Measurements from ENCODE around the gene BMP2K. TPM values are rescaled to one million over a fixed set of nuclear protein-coding genes. Genes with fewer than 3 reads are reported as not detected.
"Not testable (repeated sequence)": the region's sequence is repeated elsewhere in the genome, so short reads cannot be mapped to it uniquely, and the experiment has no call there.

BMP2K gene
- total and polyA plus RNA-seq, 7 donors = 13.2 to 37.9 (median 30.0) TPM

- no peak overlapping the region for H3K27ac ChIP-seq
- TF ChIP-seq POLR2A (IDR thresholded peaks at IDR 0.05) = no peak
- no peak for TF ChIP-seq POLR2AphosphoS5 (IDR thresholded peaks at IDR 0.05)
- TF ChIP-seq CTCF (IDR thresholded peaks at IDR 0.05) = no peak
- no peak for TF ChIP-seq EP300 (IDR thresholded peaks at IDR 0.05)
- intact Hi-C loops (cut with DNase I) = no loop called here
- H3K36me3 ChIP-seq = no peaks in the 10 kb centered on the region
- no peaks in the 10 kb centered on the region for H3K4me1 ChIP-seq
- H3K27me3 ChIP-seq = no peaks in the 10 kb centered on the region
- WGBS, 2 donors = 22 to 61% methylated on average over 2 of the region's 2 CpGs
- H3K4me3 ChIP-seq = no peak overlapping the region
- no peak for DNase-seq
- no peaks in the 10 kb centered on the region for H3K9me3 ChIP-seq
Observed at GRCh38 chr4:78901882-78902281, 125.7 kb downstream of the BMP2K start.

GRCh38 chr4:78902298-78902697 is 126.1 kb downstream of the BMP2K start:
- no peak for DNase-seq
- H3K27ac ChIP-seq = no peak overlapping the region
- intact Hi-C loops (cut with DNase I) = no loop called here
- no peak for TF ChIP-seq POLR2A (IDR thresholded peaks at IDR 0.05)
- no peak for TF ChIP-seq POLR2AphosphoS5 (IDR thresholded peaks at IDR 0.05)
- no peak for TF ChIP-seq CTCF (IDR thresholded peaks at IDR 0.05)
- TF ChIP-seq EP300 (IDR thresholded peaks at IDR 0.05) = no peak
- no peaks in the 10 kb centered on the region for H3K9me3 ChIP-seq
- H3K4me3 ChIP-seq = no peak overlapping the region
- 22 to 76% methylated on average over 1 of the region's 1 CpG for whole genome bisulfite sequencing, 2 donors
- no peaks in the 10 kb centered on the region for H3K4me1 ChIP-seq
- no peaks in the 10 kb centered on the region for H3K36me3 ChIP-seq
- H3K27me3 ChIP-seq = no peaks in the 10 kb centered on the region

- no peaks in the 10 kb centered on the region for H3K36me3 ChIP-seq
- H3K27ac ChIP-seq = no peak overlapping the region
- intact Hi-C loops (cut with DNase I) = no loop called here
- 78 to 90% methylated on average over 1 of the region's 1 CpG for WGBS, 2 donors
- DNase-seq = no peak
- TF ChIP-seq CTCF (IDR thresholded peaks at IDR 0.05) = no peak
- no peak for TF ChIP-seq EP300 (IDR thresholded peaks at IDR 0.05)
- no peak for TF ChIP-seq POLR2A (IDR thresholded peaks at IDR 0.05)
- H3K9me3 ChIP-seq = no peaks in the 10 kb centered on the region
- H3K27me3 ChIP-seq = no peaks in the 10 kb centered on the region
- no peak overlapping the region for H3K4me3 ChIP-seq
- no peaks in the 10 kb centered on the region for H3K4me1 ChIP-seq
Observed at GRCh38 chr4:78904143-78904542, 128.0 kb downstream of the BMP2K start.

- Histone ChIP-seq H3K4me1 (no peaks in the 10 kb centered on the region), H3K27ac (no peak overlapping the region), H3K9me3 (no peaks in the 10 kb centered on the region), H3K27me3 (no peaks in the 10 kb centered on the region), H3K36me3 (peaks cover 0 to 17% (median 7%) of the 10 kb centered on the region in 4 donors), H3K4me3 (no peak overlapping the region)
- intact Hi-C loops (cut with DNase I) = no loop called here
- WGBS, 2 donors = 96 to 99% methylated on average over 6 of the region's 6 CpGs
- no peak for DNase-seq
- TF ChIP-seq POLR2A (IDR thresholded peaks at IDR 0.05) (no peak), CTCF (IDR thresholded peaks at IDR 0.05) (no peak), POLR2AphosphoS5 (IDR thresholded peaks at IDR 0.05) (no peak), EP300 (IDR thresholded peaks at IDR 0.05) (no peak)
Observed at GRCh38 chr4:78907638-78908037, 131.5 kb downstream of the BMP2K start.

- H3K4me3 ChIP-seq; H3K27me3 ChIP-seq; H3K27ac ChIP-seq; H3K9me3 ChIP-seq; H3K4me1 ChIP-seq; intact Hi-C loops (cut with DNase I); DNase-seq: not testable (repeated sequence)
- 98 to 99% methylated on average over 6 of the region's 6 CpGs for WGBS, 2 donors
- H3K36me3 ChIP-seq = peaks cover 0 to 17% (median 7%) of the 10 kb centered on the region in 4 donors
Observed at GRCh38 chr4:78908974-78909373, 132.8 kb downstream of the BMP2K start.
